IPS-NIHi7 (cell line): ENCODE data around the gene SRPK2.
"Not testable (repeated sequence)": the region's sequence is repeated elsewhere in the genome, so short reads cannot be mapped to it uniquely, and the experiment has no call there.

ENCODE experiments used
- DNase-seq: peaks from one replicate; pipeline ENCODE4 v3.0.0; 2012; ENCODE audit warnings: mixed read lengths; ENCODE audit errors: extremely low spot score

SRPK2 gene

GRCh38 chr7:105304040-105304895 lies 84.5 kb downstream of the SRPK2 start:
- no peak for DNase-seq

GRCh38 chr7:105300587-105300986 lies 88.1 kb downstream of the SRPK2 start:
- not testable (repeated sequence) for DNase-seq

GRCh38 chr7:105298439-105298894 lies 90.3 kb downstream of the SRPK2 start:
- DNase-seq = peak; percentile 31

- no peak for DNase-seq
Measured at GRCh38 chr7:105297985-105298384, 90.7 kb downstream of the SRPK2 start.

- no peak for DNase-seq
Measured at GRCh38 chr7:105297309-105297708, 91.4 kb downstream of the SRPK2 start.

- DNase-seq = no peak
Measured at GRCh38 chr7:105296491-105296890, 92.2 kb downstream of the SRPK2 start.

- DNase-seq = no peak
Measured at GRCh38 chr7:105295596-105296352, 92.9 kb downstream of the SRPK2 start.

- not testable (repeated sequence) for DNase-seq
Measured at GRCh38 chr7:105294482-105294881, 94.2 kb downstream of the SRPK2 start.

- no peak for DNase-seq
Measured at GRCh38 chr7:105289704-105290103, 99.0 kb downstream of the SRPK2 start.

GRCh38 chr7:105286441-105286840 lies 102.3 kb downstream of the SRPK2 start:
- DNase-seq = no peak

- DNase-seq = no peak
Measured at GRCh38 chr7:105285118-105285874, 103.4 kb downstream of the SRPK2 start.

GRCh38 chr7:105284014-105284413 lies 104.7 kb downstream of the SRPK2 start:
- DNase-seq = no peak

- no peak for DNase-seq
Measured at GRCh38 chr7:105281966-105282365, 106.8 kb downstream of the SRPK2 start.

GRCh38 chr7:105279688-105280007 lies 109.1 kb downstream of the SRPK2 start:
- DNase-seq = no peak

- no peak for DNase-seq
Measured at GRCh38 chr7:105278973-105279687, 109.6 kb downstream of the SRPK2 start.

- no peak for DNase-seq
Measured at GRCh38 chr7:105278565-105278964, 110.2 kb downstream of the SRPK2 start.

- DNase-seq = no peak
Measured at GRCh38 chr7:105277341-105277740, 111.4 kb downstream of the SRPK2 start.

- DNase-seq = peak; percentile 33
Measured at GRCh38 chr7:105270117-105270516, 118.6 kb downstream of the SRPK2 start.

- no peak for DNase-seq
Measured at GRCh38 chr7:105269397-105269796, 119.3 kb downstream of the SRPK2 start.

- DNase-seq = no peak
Measured at GRCh38 chr7:105268511-105269392, 120.0 kb downstream of the SRPK2 start.

GRCh38 chr7:105268056-105268455 lies 120.7 kb downstream of the SRPK2 start:
- DNase-seq = no peak
